ENCODE results near the gene ST3GAL2.
A peak's percentile ranks its signal among the peaks of the same experiment; 100 is the strongest.
"Not testable (repeated sequence)": the region's sequence is repeated elsewhere in the genome, so short reads cannot be mapped to it uniquely, and the experiment has no call there.

ST3GAL2 gene

GRCh38 chr16:70337814-70338213 is 101.1 kb downstream of the ST3GAL2 start:
- DNase-seq (ENCODE audit: insufficient read length) = no peak
- no peak for FAIRE-seq
- TF ChIP-seq POLR2AphosphoS5 (IDR thresholded peaks at IDR 0.05; ENCODE audit: low read depth, low read length) = no peak
- TF ChIP-seq POLR2A (IDR thresholded peaks at IDR 0.05; ENCODE audit: low read depth, low read length) = no peak
- TF ChIP-seq TAF1 (IDR thresholded peaks at IDR 0.05; ENCODE audit: borderline replicate concordance, low read depth, low read length) = no peak

GRCh38 chr16:70332728-70333127 is 106.2 kb downstream of the ST3GAL2 start:
- not testable (repeated sequence) for DNase-seq (ENCODE audit: insufficient read length); FAIRE-seq

- DNase-seq (ENCODE audit: insufficient read length) = no peak
- no peak for TF ChIP-seq POLR2AphosphoS5 (IDR thresholded peaks at IDR 0.05; ENCODE audit: low read depth, low read length)
- no peak for TF ChIP-seq POLR2A (IDR thresholded peaks at IDR 0.05; ENCODE audit: low read depth, low read length)
- no peak for TF ChIP-seq TAF1 (IDR thresholded peaks at IDR 0.05; ENCODE audit: borderline replicate concordance, low read depth, low read length)
- peak; percentile 63 for FAIRE-seq
Measured at GRCh38 chr16:70331588-70332358, 107.1 kb downstream of the ST3GAL2 start.

- no peak for FAIRE-seq
- no peak for DNase-seq (ENCODE audit: insufficient read length)
- TF ChIP-seq POLR2AphosphoS5 (IDR thresholded peaks at IDR 0.05; ENCODE audit: low read depth, low read length) (no peak), TAF1 (IDR thresholded peaks at IDR 0.05; ENCODE audit: borderline replicate concordance, low read depth, low read length) (no peak), POLR2A (IDR thresholded peaks at IDR 0.05; ENCODE audit: low read depth, low read length) (no peak)
Measured at GRCh38 chr16:70331091-70331490, 107.8 kb downstream of the ST3GAL2 start.
